GM19455 (cell line): Measurements from ENCODE around the gene SLC1A3.

Source experiments
- ATAC-seq: cut with Tn5 transposase; IDR thresholded peaks from one replicate; pipeline ENCODE4 v1.9.1; 2021; ENCODE audit not compliant: unreplicated experiment

Gene SLC1A3

DNA sequence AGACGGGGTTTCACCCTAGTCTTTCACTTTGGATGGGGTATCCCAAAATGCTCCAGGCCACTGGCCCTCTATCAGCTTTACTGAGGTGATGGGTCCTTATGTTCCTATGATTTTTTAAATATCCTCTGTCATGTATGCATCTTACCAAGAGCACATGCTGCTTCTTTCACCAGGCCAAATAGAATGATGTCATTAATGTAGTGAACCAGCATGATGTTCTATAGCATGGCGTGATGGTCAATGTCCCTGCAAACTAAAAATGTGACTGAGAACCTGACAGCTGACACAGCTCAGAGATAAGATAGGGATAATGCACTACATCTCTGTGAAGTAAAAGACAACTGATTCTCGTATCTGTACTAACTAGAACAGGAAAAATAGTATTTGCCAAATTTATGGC, 103.6 kb downstream of the SLC1A3 start:
- no peak for ATAC-seq

DNA sequence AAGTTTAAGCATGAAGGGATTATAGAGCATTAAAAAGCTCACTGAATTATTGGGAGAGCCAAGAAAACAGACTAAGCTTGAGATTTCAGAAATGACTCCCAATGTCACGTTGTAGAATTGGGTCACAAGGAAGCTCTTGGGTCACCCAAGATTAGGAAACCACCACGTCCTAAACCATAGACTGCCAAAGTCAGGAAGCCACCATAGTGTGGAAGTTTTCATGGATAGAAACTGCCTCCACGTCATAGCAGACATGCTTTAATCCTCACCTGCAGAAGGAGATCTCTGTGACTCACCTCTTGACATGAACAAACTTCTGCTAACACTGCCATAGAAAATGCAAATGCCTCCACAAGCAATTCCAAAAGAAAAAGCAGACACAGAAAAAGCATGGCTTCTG, 106.3 kb downstream of the SLC1A3 start:
- no peak for ATAC-seq

DNA sequence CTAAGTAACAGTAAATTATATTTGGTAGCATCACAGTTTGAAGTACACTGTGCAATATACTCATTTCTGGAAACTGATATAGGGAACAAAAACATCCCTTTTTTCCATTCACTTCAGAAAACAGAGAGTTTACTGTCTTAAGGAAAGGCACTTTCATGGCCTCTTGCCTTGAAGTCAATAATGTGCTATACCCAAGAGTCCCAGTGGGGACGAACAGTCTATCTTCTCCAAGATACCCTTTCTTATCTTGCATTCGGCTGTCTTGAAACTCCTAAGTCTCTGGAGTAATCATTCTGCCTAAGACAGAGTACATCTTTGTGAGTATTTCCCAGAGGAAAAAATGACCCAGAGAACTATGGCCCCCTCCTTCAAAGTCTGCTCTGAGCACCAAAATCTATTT, 107.1 kb downstream of the SLC1A3 start:
- no peak for ATAC-seq

DNA sequence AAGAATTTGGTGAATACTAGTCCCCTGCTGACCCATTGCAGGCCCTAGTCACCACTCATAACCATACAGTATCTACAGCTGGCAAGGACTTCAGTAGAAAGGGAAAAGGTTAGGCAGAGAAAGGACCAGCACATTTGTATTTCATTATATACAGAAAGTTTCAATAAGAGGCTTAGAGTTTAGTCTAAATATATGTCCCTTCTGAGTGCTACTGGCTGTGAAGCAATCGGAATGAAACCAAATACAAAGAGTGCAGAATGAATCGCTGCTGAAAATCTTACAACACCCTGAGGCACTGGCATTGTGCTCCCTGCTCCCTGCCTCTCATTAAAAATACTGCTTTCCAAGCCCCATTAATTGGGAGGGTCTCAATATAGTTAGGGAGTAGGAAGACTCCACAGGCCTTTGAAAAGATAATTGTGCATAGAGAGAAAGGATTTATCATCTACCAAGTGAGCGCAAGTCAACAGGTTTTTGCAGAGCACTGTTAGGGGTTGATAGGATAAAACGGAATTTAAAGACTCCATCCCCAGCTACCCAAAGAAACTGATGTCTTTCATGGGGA, 110.8 kb downstream of the SLC1A3 start:
- ATAC-seq: no peak

DNA sequence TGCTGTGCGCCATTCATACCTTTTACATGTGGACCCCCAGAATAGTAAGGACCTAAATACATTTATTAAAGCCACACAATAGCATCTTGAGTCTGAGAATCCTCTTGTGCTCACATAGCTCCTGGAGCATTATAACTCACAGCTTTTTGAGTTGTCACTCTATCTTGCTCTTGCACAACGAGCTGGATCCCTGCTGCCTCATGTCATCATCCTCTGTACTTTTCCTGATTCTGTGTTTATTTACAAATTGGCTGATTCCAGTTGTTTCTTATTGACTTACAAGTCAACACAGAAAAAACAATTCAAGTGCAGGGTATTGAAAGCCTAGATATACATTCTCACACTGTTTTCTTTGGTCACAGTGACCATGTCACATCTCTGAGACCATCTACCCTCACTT, 112.9 kb downstream of the SLC1A3 start:
- no peak for ATAC-seq

DNA sequence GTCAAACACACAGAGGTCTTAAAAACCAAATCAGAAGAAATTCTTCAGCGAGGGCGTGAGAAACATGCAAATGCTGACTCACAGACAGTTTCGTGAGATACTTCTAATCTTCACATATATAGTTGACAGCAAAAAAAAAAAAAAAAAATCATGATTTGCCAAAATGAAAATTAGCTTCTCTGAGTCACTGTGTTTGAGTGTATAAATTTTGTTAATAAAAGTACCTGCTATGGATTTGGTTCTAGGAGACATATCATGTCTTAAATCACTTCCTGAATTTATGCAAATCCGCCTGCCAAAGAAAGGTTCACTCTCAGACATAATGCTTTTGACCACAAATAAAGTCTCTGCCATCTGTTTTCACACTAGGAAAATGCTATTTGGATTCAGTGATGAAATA, 114.3 kb downstream of the SLC1A3 start:
- ATAC-seq: no peak

DNA sequence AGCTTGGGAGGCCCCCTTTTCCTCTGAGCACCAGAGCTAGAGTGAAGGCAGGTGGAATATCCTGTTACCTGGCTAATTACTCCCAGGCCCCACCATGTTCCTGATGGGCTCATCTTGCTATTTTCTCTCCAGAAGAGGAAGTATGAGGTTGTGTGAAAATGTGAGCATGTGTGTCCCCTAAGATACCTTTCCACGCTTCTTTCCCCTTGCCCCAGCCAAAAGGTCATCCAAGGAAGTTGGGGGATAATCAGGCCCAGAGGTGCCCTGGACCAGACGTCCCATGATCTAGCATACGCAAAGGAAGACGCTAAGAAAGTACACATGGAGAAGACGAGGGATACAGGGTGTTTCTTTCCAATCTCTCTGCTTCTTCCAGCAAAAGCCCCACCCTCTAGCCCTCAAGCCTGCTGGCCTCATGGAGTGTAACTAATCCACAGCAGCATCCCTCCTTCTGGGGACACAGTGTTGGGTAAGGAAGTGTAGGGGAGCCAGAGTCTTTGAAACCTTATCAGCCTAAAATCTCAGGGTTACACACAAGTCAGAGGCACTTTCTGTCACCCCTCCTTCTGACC, 115.3 kb downstream of the SLC1A3 start:
- ATAC-seq: no peak

DNA sequence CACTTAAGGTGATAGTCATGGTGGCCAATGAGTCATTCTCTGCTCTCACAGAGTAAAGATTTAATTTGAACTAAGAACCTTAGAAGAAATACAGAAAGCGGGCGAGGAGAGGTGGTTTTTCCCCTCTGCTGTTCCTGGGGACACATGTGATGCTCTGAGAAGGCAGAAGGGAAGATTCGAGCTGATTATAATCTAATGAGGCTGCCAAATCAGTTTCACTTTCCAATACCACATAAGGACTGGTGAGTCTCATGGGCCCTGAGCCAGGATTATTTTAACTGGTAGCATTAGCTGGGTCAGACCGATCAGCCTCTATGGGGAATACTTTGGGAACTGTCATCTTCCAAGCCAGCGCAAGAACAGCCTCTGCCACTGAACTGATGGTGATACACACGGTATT, 116.5 kb downstream of the SLC1A3 start:
- ATAC-seq: no peak

DNA sequence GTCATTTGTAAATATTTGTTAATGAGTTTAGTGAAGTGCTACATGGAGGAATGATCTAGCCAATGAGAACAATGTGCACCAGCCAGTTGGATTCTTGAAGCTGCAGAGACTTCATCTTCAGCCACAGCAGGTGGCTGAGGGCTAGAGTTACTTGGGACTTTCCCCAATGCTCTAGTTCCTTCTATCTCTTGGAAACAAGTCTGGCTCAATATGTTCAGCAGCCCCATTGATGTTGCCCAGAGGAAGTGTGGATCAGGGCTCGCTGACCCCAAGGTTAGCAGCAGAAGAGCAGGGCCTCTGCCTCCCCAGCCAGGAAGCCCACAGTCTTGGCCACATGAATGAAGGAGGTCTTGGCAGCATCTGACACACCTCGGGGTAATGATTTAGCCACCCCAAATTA, 117.5 kb downstream of the SLC1A3 start:
- peak; percentile 47 for ATAC-seq

DNA sequence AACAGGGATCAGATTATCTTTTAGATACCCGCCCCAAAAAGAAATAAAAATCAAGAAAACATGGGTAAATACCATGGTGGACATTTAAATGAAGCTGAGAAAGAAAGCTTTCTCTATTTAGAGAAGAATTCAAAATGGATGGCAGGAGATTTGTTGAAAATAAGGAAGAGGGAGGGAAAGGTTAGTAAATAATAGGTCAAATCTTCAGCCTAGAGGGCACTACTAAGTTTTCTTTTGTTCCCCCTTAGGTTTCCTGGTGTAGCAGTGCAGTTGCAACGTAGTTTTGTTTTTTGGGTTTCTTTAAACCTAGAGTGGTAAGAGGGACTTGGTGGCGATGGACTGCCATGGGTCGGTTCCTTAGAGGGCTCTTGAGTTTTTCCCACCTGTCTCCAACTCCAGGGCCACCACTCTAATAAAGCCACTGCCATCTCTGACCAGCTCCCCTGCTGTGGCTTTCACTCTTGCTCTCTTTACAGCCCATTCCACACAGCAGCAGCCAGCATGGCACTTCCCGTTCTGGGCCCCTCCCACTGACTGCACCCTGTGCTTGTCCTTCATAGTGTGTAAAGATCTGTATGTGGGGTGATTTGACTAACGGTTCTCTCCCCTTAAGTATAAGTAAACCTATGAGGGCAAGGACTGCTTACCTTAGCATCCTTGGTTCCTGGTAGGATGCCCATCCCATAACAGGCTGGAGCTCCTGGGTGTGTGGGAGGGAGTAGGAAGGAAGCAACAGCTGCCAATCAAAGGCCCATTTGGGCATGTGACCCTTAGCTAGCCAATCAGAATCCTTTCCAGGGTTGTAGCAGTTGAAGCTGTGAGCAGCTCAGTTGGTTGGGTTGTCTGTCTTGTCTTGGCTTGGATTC, 118.3 kb downstream of the SLC1A3 start:
- ATAC-seq: peak; percentile 81

DNA sequence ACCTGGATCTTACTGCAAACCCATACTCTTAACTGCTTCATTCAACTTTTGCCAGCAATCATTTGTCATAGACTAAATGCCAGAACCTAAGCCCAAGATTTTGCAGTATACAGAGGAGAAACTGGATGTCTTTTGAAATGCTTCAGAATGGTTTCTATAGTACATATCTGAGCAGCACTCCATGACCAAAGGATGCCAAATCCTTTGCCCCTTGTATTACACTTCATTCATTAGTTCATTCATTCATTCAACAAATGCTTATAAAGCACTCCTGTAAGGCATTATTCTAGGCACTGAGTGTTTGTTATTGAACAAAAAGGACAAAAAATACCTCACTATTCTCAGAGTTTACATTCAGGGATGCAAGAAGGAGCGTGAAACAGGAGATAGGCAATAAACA, 119.9 kb downstream of the SLC1A3 start:
- no peak for ATAC-seq

DNA sequence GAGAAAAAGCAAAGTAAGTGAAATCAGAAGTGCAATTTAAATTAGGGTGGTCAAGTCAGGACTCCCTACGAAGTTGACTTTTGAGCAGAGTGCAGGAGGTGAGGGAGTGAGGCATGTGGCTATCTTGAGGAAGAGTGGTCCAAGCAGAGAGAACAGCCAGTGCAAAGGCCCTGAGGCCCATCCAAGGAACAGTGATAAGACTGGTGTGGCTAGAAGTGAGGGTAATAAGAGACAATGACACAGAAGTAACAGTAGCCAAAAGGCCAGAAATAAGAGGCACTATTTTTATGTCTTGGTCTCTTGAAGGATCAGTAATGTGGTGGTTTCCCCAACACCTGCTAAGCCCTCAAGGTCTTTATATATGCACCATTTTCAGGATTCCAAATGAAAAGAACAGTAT, 120.4 kb downstream of the SLC1A3 start:
- no peak for ATAC-seq

DNA sequence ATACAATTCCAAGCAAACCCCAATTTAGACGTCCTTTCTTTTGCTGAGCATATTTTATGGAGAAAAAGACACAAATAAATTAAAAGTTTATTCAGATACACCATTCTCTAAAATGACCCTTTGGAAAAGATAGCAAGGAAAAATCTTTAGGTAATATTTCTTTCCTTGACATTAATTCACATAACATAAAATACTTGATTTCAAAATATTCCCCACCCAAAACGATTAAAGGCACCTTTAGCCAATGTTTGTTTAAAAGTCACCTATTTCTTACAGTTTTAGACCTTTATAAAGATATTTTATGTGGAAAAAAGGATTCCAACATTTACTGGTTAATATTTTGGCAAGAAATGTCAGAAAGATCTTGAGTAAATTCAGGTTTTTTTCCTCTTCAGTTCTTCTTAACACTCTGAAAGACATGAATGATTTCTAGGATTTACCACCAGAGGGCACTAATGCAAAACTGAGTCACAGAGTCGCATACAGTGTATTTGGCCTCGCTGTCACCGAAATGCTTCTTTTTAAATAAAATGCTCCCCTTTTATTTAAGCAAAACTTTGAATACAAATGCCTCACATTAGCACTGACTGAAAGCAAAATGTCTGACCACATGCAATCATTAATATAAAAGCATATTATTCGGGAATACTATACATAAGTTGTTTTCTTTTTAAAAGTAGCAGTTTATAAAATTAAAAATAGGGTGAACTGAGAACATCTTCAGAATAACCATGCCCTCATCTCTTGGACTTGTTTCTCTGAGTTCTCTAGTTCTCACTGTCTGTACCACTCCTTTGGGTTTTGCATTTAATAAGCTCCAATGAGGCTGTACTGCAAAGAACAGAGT, 122.5 kb downstream of the SLC1A3 start:
- no peak for ATAC-seq

DNA sequence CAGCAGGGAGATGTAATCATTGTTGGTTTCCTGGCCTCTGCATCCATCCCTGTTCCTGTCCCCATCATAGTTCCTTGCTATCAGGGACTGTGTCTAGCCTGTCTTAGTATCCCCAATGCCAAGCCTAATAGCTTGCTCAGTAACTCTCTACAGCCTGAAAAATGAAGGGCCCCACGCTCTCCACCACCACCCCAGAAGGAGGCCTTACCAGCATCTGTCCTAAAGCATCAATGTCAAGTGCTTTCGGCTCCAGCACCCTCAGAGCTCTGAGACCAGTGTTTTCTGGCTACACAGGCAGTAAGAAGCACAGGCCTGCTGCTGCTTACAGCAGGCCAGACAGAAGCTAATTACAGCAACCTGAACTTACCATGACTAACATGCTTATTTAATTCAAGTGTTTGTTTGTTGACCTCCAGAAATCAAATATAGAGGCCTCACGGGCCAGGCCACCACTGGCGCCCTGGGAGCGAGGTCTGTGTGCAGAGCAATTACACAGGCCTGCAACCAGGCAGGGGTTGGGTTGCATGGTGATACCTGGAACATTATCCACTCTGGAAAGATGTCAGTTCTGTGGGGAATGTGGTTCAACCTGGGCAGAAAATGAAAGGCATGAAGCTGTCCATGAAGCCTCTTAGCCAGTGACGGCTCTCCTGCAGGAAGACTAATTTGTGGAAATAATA, 124.3 kb downstream of the SLC1A3 start:
- no peak for ATAC-seq

DNA sequence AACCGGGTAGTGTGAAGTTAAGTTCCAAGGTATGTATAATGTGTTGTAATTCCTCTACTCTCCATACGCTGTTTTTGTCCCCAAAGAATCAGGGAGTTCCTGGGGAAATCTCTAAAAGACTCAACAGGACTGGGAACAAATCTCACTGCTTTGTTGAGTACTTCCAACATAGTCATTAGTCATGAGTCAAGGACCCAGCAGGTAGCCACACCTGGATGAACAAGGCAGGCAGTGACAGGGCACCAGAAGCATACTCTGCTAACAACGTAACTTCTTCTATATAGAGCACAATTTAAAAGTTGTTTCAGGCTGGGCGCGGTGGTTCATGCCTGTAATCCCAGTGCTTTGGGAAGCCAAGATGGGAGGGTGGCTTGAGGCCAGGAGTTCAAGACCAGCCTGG, 126.8 kb downstream of the SLC1A3 start:
- ATAC-seq: no peak

DNA sequence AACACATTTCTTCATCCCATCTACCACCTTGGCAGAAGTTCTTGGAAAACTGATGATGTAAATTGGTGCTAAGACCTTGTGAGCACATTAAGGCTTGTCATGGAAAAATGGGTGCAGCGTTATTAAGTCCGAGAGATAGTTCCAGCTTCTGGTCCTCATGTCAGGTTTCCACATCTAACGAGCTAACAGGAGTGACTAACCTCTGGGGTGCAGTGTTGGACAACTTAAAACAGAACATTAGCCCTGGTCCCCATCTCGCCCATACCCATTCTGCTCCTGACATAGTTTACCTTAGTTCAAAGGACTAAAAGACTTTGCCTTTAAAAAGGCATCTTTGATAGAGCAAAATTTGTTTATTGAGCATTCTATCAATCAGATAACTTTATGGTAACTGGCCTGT, 128.0 kb downstream of the SLC1A3 start:
- no peak for ATAC-seq

DNA sequence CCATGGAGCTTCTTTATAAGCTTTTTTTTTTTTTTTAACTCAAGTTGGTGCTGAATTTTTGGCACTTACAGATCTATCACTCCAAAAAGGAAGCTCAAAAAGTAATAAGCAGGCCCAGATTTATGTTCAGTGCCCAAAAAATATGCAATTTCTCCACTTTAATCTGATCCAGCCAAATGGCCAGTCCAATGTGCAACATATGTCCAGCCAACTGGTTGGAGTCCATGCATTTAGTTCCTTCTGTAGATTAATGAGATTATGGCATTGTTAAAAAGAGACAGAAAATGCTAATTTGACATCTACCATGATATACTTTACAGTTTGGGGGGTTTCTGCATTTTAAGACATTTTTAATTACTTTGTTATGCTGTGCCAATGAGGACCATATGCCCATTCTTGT, 129.5 kb downstream of the SLC1A3 start:
- no peak for ATAC-seq
